Gastrocnemius medialis (tissue), 4 donors: ENCODE data around the gene PRKN. TPM values are rescaled to one million over a fixed set of nuclear protein-coding genes. Genes with fewer than 3 reads are reported as not detected.

Source experiments
- ATAC-seq, 2 donors: fragments of 150-250 bp; one replicate each; pipeline ENCODE4 v1.9.1; 2016
- DNase-seq, 2 donors: peaks; one replicate each; pipeline ENCODE4 v3.0.0-alpha.2; 2019
- H3K27ac ChIP-seq, 4 donors: fragments of 200-600 bp; sonication (generic); 1 replicate in 1 of 4; 2 replicates in 3 of 4; pipeline ENCODE4 v1.5.1; 2016 to 2018; ENCODE audit warnings: mild to moderate bottlenecking in 2 of 4, moderate library complexity in 1 of 4
- H3K27me3 ChIP-seq, 3 donors: fragments of 200-600 bp; sonication (generic) in 2 of 3; 1 replicate in 1 of 3; 2 replicates in 2 of 3; pipeline versions ENCODE4 v1.5.1 to v1.6.0; 2016 to 2019; ENCODE audit warnings: mild to moderate bottlenecking in 1 of 3, moderate library complexity in 1 of 3
- H3K36me3 ChIP-seq, 2 donors: fragments of 200-600 bp; sonication (generic) in 1 of 2; one replicate each; pipeline ENCODE4 v1.5.1; 2017 to 2018
- H3K4me1 ChIP-seq, 2 donors: fragments of 200-600 bp; sonication (generic) in 1 of 2; one replicate each; pipeline ENCODE4 v1.5.1; 2016 to 2017; ENCODE audit warnings: mild to moderate bottlenecking in 2 of 2
- H3K4me3 ChIP-seq, 4 donors: fragments of 200-600 bp; sonication (generic) in 3 of 4; 1 replicate in 1 of 4; 2 replicates in 3 of 4; pipeline ENCODE4 v1.5.1; 2016 to 2019; ENCODE audit warnings: mild to moderate bottlenecking in 2 of 4
- H3K9me3 ChIP-seq, 3 donors: fragments of 200-600 bp; sonication (generic) in 2 of 3; 1 replicate in 1 of 3; 2 replicates in 2 of 3; pipeline ENCODE4 v1.5.1; 2016 to 2019
- POLR2A ChIP-seq, 2 donors: fragments of 450-650 bp; IDR thresholded peaks; one replicate each; pipeline ENCODE4 v1.6.1; 2017; ENCODE audit warnings: antibody characterized with exemption in 2 of 2, mild to moderate bottlenecking in 2 of 2, moderate library complexity in 2 of 2
- in situ Hi-C, 4 donors: fragments of 200-750 bp; cut with MboI; loops; one replicate each; pipeline versions ENCODE4 v1.15.0 to v1.8.0; 2017; ENCODE audit warnings: low sequenced_read_pairs in 4 of 4
- intact Hi-C: fragments of 100-400 bp; cut with DNase I; formaldehyde crosslinking; loops from one replicate; pipeline ENCODE4 v1.15.1; 2023; ENCODE audit warnings: low total_unique reads
- total RNA-seq, 4 donors: library from RNA; depleted of rRNA; stranded (reverse); fragments of >200 nt; gene quantifications; one replicate each; pipeline versions ENCODE4 v1.1.0 to v1.2.3, GENCODE V29; 2016
- TF ChIP-seq, protein P1 (sequence below), 5 experiments: fragments of 450-650 bp in 3 of 5; fragments of 200-600 bp in 2 of 5; sonication (generic) in 2 of 5; IDR thresholded peaks in 4 of 5; conservative IDR thresholded peaks in 1 of 5; 1 replicate in 4 of 5; 2 replicates in 1 of 5; pipeline ENCODE4 v1.5.1; 2016 to 2019; ENCODE audit warnings: antibody characterized with exemption in 5 of 5, mild to moderate bottlenecking in 3 of 5, moderate library complexity in 3 of 5

The PRKN gene
- total RNA-seq, 4 donors from 2014 or later = 8.4 to 21.6 (median 13.7) TPM

DNA sequence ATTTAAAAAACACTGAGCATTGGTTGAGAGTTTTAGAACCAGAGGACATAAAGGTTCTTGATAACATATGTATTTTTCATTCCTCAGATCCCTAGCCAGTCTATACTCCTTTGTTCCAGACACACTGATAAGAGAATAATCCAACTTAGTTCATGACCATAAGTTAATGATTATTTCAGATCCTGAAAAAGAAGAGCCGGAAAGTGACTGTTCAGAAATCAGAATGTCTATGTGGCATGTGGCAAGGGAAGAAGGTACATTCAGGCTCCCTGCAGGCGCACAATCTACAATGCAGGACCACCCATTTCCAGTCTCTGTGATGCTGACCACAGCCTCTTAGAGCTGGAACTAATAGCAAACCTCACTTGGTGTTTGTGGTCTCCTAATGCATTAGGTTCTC, 787.0 kb downstream of the PRKN start:
- in situ Hi-C loops = no loop called here
- H3K4me1 ChIP-seq = no peaks in the 10 kb centered on the region
- DNase-seq (no peak), ATAC-seq (no peak)
- no peaks in the 10 kb centered on the region for H3K36me3 ChIP-seq
- intact Hi-C loops = no loop called here
- no peaks in the 10 kb centered on the region for H3K9me3 ChIP-seq
- H3K4me3 ChIP-seq = no peak overlapping the region
- H3K27me3 ChIP-seq = no peaks in the 10 kb centered on the region
- H3K27ac ChIP-seq = no peak overlapping the region
- TF ChIP-seq POLR2A (IDR thresholded peaks at IDR 0.05) = no peak
- TF ChIP-seq, protein P1, sequence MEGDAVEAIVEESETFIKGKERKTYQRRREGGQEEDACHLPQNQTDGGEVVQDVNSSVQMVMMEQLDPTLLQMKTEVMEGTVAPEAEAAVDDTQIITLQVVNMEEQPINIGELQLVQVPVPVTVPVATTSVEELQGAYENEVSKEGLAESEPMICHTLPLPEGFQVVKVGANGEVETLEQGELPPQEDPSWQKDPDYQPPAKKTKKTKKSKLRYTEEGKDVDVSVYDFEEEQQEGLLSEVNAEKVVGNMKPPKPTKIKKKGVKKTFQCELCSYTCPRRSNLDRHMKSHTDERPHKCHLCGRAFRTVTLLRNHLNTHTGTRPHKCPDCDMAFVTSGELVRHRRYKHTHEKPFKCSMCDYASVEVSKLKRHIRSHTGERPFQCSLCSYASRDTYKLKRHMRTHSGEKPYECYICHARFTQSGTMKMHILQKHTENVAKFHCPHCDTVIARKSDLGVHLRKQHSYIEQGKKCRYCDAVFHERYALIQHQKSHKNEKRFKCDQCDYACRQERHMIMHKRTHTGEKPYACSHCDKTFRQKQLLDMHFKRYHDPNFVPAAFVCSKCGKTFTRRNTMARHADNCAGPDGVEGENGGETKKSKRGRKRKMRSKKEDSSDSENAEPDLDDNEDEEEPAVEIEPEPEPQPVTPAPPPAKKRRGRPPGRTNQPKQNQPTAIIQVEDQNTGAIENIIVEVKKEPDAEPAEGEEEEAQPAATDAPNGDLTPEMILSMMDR (IDR thresholded peaks at IDR 0.05 in 4 of 5, conservative IDR thresholded peaks at IDR 0.05 in 1 of 5) = no peak

DNA sequence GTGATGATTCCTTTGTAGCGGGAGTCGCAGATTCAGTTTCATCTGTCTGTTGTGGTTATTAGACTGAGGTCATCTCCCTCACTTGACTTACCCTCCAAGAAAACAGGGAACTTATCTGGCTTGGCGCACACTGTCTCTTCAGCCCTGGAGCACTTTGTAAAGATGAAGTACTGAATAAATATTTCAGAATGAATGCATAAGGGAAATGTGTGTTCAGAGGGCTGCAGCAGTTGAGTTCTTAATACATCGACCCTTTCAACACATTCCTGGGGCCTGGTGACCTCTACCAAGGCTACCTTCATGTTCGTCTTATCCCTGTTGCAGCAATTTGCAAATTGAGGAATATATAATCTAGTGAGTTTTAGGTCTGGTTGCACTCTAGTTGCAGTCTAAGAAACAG, 801.2 kb downstream of the PRKN start:
- H3K4me3 ChIP-seq = no peak overlapping the region
- peaks cover 0 to 7% of the 10 kb centered on the region in 2 donors for H3K4me1 ChIP-seq
- H3K9me3 ChIP-seq = no peaks in the 10 kb centered on the region
- in situ Hi-C loops (no loop called here), intact Hi-C loops (no loop called here)
- no peaks in the 10 kb centered on the region for H3K27me3 ChIP-seq
- TF ChIP-seq, protein P1 (IDR thresholded peaks at IDR 0.05 in 4 of 5, conservative IDR thresholded peaks at IDR 0.05 in 1 of 5) = no peak
- TF ChIP-seq POLR2A (IDR thresholded peaks at IDR 0.05) = no peak
- H3K27ac ChIP-seq = no peak overlapping the region
- DNase-seq (no peak), ATAC-seq (no peak)
- H3K36me3 ChIP-seq = no peaks in the 10 kb centered on the region

DNA sequence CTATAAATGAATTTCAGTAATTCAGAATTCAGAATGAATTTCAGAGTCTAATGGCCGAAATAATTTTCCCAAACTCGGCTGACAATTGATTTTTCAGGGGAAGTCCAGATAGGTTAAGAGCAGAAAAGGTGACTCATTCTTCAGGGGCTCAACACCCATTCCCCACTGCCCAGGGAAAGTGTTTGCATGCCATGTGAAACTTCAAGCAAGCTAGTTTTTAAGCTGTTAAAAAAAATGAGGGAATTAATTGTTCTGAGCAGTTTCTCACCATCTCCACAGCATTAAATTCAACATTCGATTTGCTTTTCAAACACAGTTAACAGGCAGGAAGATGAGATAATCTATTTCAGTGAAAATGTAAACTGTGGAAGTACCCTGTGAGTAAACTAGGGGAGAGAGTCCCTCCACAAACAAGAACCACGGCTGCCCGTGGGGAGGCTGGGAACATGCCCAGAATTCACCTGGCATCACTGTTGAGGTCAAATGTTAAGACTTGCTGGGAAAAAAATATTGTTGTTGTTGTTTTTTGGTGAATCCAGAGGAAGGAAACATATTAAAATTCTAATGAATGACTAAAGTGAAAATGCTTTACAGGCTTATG, 803.0 kb downstream of the PRKN start:
- no peaks in the 10 kb centered on the region for H3K27me3 ChIP-seq
- no peaks in the 10 kb centered on the region for H3K9me3 ChIP-seq
- H3K36me3 ChIP-seq = no peaks in the 10 kb centered on the region
- H3K4me1 ChIP-seq = peaks cover 0 to 7% of the 10 kb centered on the region in 2 donors
- H3K4me3 ChIP-seq = no peak overlapping the region
- in situ Hi-C loops = no loop called here
- no peak overlapping the region for H3K27ac ChIP-seq
- DNase-seq (no peak), ATAC-seq (no peak)
- intact Hi-C loops = no loop called here
- TF ChIP-seq, protein P1 (IDR thresholded peaks at IDR 0.05 in 4 of 5, conservative IDR thresholded peaks at IDR 0.05 in 1 of 5) = no peak
- no peak for TF ChIP-seq POLR2A (IDR thresholded peaks at IDR 0.05)

- intact Hi-C loops = no loop called here
- in situ Hi-C loops = no loop called here
- no peaks in the 10 kb centered on the region for H3K36me3 ChIP-seq
- ATAC-seq = peak; percentile 79 to 85
- H3K9me3 ChIP-seq = no peaks in the 10 kb centered on the region
- H3K27ac ChIP-seq = no peak overlapping the region
- peak; percentile 17 to 50 for DNase-seq
- no peaks in the 10 kb centered on the region for H3K27me3 ChIP-seq
- TF ChIP-seq, protein P1 (IDR thresholded peaks at IDR 0.05 in 4 of 5, conservative IDR thresholded peaks at IDR 0.05 in 1 of 5) = peak in 4 of 5 experiments; percentile 6 to 32 (median 22)
- no peak for TF ChIP-seq POLR2A (IDR thresholded peaks at IDR 0.05)
- peaks cover 0 to 7% of the 10 kb centered on the region in 2 donors for H3K4me1 ChIP-seq
- H3K4me3 ChIP-seq = no peak overlapping the region
These were observed 804.9 kb downstream of the PRKN start for GRCh38 chr6:161922631-161923119.
